ENCODE results near the gene RNF44.

GRCh38 chr5:176581361-176581760 is 44.2 kb upstream of the RNF44 start:
- TF ChIP-seq, protein P1, sequence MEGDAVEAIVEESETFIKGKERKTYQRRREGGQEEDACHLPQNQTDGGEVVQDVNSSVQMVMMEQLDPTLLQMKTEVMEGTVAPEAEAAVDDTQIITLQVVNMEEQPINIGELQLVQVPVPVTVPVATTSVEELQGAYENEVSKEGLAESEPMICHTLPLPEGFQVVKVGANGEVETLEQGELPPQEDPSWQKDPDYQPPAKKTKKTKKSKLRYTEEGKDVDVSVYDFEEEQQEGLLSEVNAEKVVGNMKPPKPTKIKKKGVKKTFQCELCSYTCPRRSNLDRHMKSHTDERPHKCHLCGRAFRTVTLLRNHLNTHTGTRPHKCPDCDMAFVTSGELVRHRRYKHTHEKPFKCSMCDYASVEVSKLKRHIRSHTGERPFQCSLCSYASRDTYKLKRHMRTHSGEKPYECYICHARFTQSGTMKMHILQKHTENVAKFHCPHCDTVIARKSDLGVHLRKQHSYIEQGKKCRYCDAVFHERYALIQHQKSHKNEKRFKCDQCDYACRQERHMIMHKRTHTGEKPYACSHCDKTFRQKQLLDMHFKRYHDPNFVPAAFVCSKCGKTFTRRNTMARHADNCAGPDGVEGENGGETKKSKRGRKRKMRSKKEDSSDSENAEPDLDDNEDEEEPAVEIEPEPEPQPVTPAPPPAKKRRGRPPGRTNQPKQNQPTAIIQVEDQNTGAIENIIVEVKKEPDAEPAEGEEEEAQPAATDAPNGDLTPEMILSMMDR (IDR thresholded peaks at IDR 0.05): no peak
- TF ChIP-seq EP300 (IDR thresholded peaks at IDR 0.05) (no peak), POLR2A (IDR thresholded peaks at IDR 0.05; ENCODE audit: low read depth) (no peak), POLR2AphosphoS5 (IDR thresholded peaks at IDR 0.05) (no peak)
